MM.1S (cell line): Measurements from ENCODE around the gene PHF21A.
"Not testable (repeated sequence)": the region's sequence is repeated elsewhere in the genome, so short reads cannot be mapped to it uniquely, and the experiment has no call there.

Experiments used
- DNase-seq: peaks from one replicate; pipeline ENCODE4 v3.0.0-alpha.2; 2015
- H2AFZ ChIP-seq: fragments of 300-600 bp; sonication (generic); 2 replicates; pipeline ENCODE4 v1.6.0; 2016; ENCODE audit warnings: antibody characterized with exemption, low read length
- H3F3A ChIP-seq: fragments of 300-600 bp; sonication (generic); 2 replicates; pipeline ENCODE4 v1.6.1; 2016; ENCODE audit warnings: mild to moderate bottlenecking, antibody characterized with exemption, low read length, moderate library complexity, mixed read lengths; ENCODE audit not compliant: insufficient read depth
- H3K27ac ChIP-seq: fragments of 300-600 bp; sonication (generic); 2 replicates; pipeline ENCODE4 v1.5.1; 2016; ENCODE audit warnings: mild to moderate bottlenecking, low read length
- H3K27me3 ChIP-seq: fragments of 300-600 bp; sonication (generic); replicated peaks from 2 replicates; pipeline ENCODE4 v1.6.0; 2016; ENCODE audit warnings: low read length; ENCODE audit not compliant: insufficient read depth
- H3K36me3 ChIP-seq: fragments of 300-600 bp; sonication (generic); replicated peaks from 2 replicates; pipeline ENCODE4 v1.6.1; 2016; ENCODE audit warnings: mild to moderate bottlenecking, low read length, mixed read lengths; ENCODE audit not compliant: insufficient read depth
- H3K4me1 ChIP-seq: fragments of 300-600 bp; sonication (generic); 2 replicates; pipeline ENCODE4 v1.6.1; 2016; ENCODE audit warnings: low read length, mixed read lengths
- H3K4me2 ChIP-seq: fragments of 300-600 bp; sonication (generic); 2 replicates; pipeline ENCODE4 v1.6.0; 2016; ENCODE audit warnings: low read depth, low read length
- H3K4me3 ChIP-seq: fragments of 300-600 bp; sonication (generic); 2 replicates; pipeline ENCODE4 v1.5.1; 2016; ENCODE audit warnings: low read length, mixed read lengths
- H3K79me2 ChIP-seq: fragments of 300-600 bp; sonication (generic); 2 replicates; pipeline ENCODE4 v1.6.1; 2016; ENCODE audit warnings: mixed run types, low read length, mixed read lengths
- H3K9ac ChIP-seq: fragments of 300-600 bp; sonication (generic); 2 replicates; pipeline ENCODE4 v1.6.1; 2016; ENCODE audit warnings: low read length, mixed read lengths
- H3K9me2 ChIP-seq: fragments of 300-600 bp; sonication (generic); replicated peaks from 2 replicates; pipeline ENCODE4 v1.6.1; 2016; ENCODE audit warnings: mild to moderate bottlenecking, low read length, mixed read lengths; ENCODE audit not compliant: insufficient read depth
- H3K9me3 ChIP-seq: fragments of 300-600 bp; sonication (generic); replicated peaks from 2 replicates; pipeline ENCODE4 v1.6.1; 2016; ENCODE audit warnings: mild to moderate bottlenecking, low read length, mixed read lengths; ENCODE audit not compliant: insufficient read depth
- H4K20me1 ChIP-seq: fragments of 300-600 bp; sonication (generic); 2 replicates; pipeline ENCODE4 v1.6.1; 2016; ENCODE audit warnings: mild to moderate bottlenecking, low read length, moderate library complexity, mixed read lengths; ENCODE audit not compliant: insufficient read depth
- EZH2 ChIP-seq: fragments of 300-600 bp; sonication (generic); optimal IDR thresholded peaks from 2 replicates; pipeline ENCODE3; 2017; ENCODE audit warnings: low read depth, mild to moderate bottlenecking, antibody characterized with exemption, low read length, mixed read lengths
- EZH2phosphoT487 ChIP-seq: fragments of 300-600 bp; sonication (generic); IDR thresholded peaks from 2 replicates; pipeline ENCODE4 v1.6.1; 2018; ENCODE audit warnings: antibody characterized with exemption, low read length
- TF ChIP-seq, protein P1 (sequence below): fragments of 300-600 bp; sonication (generic); IDR thresholded peaks from 2 replicates; pipeline ENCODE4 v1.5.1; 2016; ENCODE audit warnings: antibody characterized with exemption, low read length, mixed read lengths

PHF21A gene

DNA sequence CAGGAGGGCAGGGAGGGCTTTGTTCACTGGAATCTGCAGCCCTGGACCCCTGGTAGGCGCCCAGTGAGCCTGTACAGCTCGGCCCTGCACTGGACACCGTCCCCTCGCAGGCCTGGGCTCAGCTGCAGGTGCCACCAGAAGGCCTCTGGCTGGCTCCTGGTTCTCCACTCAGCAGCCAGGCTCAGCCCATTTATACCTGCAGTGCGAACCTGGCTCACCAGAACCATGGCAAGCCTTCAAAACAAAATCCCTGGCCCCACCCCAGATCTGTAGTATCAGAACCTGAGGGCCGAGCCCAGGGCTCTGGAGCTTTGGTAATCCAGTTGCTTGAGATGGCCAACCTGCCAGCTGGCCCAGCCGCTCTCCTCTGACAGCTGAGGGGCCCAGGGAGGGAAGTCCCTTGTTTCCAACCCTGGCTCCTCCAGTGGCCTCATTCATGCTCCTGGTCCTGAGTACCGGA, 213.3 kb downstream of the PHF21A start:
- H3K9me2 ChIP-seq = no peaks in the 10 kb centered on the region
- H4K20me1 ChIP-seq = no peaks in the 10 kb centered on the region
- no peak for DNase-seq
- no peaks in the 10 kb centered on the region for H3K36me3 ChIP-seq
- no peaks in the 10 kb centered on the region for H3K9me3 ChIP-seq
- no peak overlapping the region for H3K27ac ChIP-seq
- no peaks in the 10 kb centered on the region for H3F3A ChIP-seq
- H3K79me2 ChIP-seq = no peaks in the 10 kb centered on the region
- H3K9ac ChIP-seq = no peak overlapping the region
- H3K4me1 ChIP-seq = no peaks in the 10 kb centered on the region
- TF ChIP-seq EZH2 (no peak), EZH2phosphoT487 (no peak)
- TF ChIP-seq, protein P1, sequence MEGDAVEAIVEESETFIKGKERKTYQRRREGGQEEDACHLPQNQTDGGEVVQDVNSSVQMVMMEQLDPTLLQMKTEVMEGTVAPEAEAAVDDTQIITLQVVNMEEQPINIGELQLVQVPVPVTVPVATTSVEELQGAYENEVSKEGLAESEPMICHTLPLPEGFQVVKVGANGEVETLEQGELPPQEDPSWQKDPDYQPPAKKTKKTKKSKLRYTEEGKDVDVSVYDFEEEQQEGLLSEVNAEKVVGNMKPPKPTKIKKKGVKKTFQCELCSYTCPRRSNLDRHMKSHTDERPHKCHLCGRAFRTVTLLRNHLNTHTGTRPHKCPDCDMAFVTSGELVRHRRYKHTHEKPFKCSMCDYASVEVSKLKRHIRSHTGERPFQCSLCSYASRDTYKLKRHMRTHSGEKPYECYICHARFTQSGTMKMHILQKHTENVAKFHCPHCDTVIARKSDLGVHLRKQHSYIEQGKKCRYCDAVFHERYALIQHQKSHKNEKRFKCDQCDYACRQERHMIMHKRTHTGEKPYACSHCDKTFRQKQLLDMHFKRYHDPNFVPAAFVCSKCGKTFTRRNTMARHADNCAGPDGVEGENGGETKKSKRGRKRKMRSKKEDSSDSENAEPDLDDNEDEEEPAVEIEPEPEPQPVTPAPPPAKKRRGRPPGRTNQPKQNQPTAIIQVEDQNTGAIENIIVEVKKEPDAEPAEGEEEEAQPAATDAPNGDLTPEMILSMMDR = no peak
- no peak overlapping the region for H3K4me3 ChIP-seq
- no peak overlapping the region for H3K4me2 ChIP-seq
- H3K27me3 ChIP-seq = peaks cover 5% of the 10 kb centered on the region; the same call in 1 of the 2 replicates
- H2AFZ ChIP-seq = no peak overlapping the region

DNA sequence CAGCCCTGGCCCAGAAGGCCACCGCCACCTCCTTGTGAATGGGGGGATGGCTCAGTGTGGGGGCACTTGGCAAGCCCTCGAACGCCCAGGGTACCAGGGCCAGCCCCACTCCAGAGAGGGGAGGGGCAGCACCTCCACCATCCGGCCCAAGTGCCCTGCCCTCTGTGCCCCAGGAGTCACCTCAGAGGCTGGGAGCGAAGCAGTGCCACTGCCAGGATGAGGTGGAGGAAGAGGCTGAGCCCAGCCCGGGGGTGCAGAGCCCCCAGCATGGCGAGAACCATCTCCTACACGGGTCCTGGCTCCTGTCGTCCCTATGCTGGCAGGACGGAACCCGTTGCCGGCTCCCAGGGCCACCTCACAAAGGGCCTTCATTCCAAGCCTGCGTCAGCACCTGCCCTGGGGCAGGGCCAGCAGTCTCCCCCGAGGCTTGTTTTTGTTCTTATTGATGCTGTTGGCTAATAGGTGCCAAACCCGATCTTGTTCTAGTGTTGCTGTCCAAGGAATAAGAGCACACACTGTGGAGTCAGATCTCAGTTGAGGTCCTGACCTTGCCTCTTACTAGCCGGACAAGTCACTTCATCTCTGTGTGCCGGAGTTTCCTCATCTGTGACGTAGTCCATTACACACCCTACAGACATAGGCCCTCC, 214.2 kb downstream of the PHF21A start, which contains the start of gene FREY1:
FREY1 (minus strand) TSS at position 307 of the 647 bp plus-strand sequence; CDS start at position 281, 26 bp downstream.
- Histone ChIP-seq H3K9me2 (no peaks in the 10 kb centered on the region), H3K9me3 (no peaks in the 10 kb centered on the region), H2AFZ (no peak within 1 kb of the TSS), H4K20me1 (no peaks in the 10 kb centered on the region), H3K4me3 (no peak within 1 kb of the TSS), H3K9ac (no peak within 1 kb of the TSS), H3K79me2 (no peaks in the 10 kb centered on the region), H3K27me3 (peaks cover 9% of the 10 kb centered on the region; the same call in 1 of the 2 replicates), H3K36me3 (no peaks in the 10 kb centered on the region), H3F3A (no peaks in the 10 kb centered on the region), H3K27ac (no peak within 1 kb of the TSS), H3K4me2 (no peak within 1 kb of the TSS), H3K4me1 (no peaks in the 10 kb centered on the region)
- no peak for DNase-seq
- TF ChIP-seq EZH2phosphoT487 = no peak
- no peak for TF ChIP-seq EZH2
- TF ChIP-seq, protein P1 = no peak

DNA sequence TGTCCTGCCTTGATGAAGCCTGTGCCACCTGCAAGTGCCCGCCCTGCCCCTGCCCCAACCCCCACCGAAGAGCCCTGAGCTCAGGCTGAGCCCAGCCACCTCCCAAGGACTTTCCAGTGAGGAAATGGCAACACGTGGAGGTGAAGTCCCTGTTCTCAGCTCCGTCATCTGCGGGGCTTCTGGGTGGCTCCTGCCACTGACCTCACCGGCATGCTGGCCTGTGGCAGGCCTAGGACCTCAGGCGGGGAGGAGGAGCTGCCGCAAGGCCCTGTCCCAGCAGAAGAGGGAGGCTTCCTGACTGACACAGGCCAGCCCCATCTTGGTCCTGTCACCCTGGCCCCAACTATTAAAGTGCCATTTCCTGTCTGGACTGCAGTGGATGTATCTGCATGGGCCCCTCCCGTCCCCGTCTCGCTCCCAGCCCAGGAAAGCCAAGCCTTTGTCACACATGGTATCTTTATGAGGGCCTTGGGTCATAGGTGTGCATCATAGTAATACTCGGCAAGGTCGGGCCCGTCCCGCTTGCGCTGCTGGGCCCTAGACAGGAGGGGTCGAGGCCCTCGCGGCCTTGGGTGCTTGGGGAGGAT, 215.1 kb downstream of the PHF21A start:
- Histone ChIP-seq H2AFZ (no peak overlapping the region), H3K9me3 (no peaks in the 10 kb centered on the region), H3K9ac (no peak overlapping the region), H3K27me3 (peaks cover 17% of the 10 kb centered on the region), H3K79me2 (no peaks in the 10 kb centered on the region), H3F3A (no peaks in the 10 kb centered on the region), H3K4me3 (no peak overlapping the region), H3K36me3 (no peaks in the 10 kb centered on the region), H3K27ac (no peak overlapping the region), H4K20me1 (no peaks in the 10 kb centered on the region), H3K4me2 (no peak overlapping the region), H3K4me1 (no peaks in the 10 kb centered on the region), H3K9me2 (no peaks in the 10 kb centered on the region)
- no peak for DNase-seq
- TF ChIP-seq, protein P1 = no peak
- TF ChIP-seq EZH2 = no peak

DNA sequence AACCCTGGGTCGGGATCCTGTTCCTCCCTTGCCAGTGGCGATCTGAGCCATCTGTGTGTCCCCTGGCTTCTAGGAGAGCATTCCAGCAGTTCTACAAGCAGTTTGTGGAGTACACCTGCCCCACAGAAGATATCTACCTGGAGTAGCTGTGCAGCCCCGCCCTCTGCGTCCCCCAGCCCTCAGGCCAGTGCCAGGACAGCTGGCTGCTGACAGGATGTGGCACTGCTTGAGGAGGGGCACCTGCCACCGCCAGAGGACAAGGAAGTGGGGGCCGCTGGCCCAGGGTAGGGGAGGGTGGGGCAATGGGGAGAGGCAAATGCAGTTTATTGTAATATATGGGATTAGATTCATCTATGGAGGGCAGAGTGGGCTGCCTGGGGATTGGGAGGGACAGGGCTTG, 215.7 kb downstream of the PHF21A start:
- H3K9ac ChIP-seq, H3K9me3 ChIP-seq, H3K9me2 ChIP-seq, H2AFZ ChIP-seq, H3K4me2 ChIP-seq, H3K4me3 ChIP-seq, H3K36me3 ChIP-seq, H3K79me2 ChIP-seq, H3F3A ChIP-seq, H3K4me1 ChIP-seq, H4K20me1 ChIP-seq, H3K27ac ChIP-seq, DNase-seq: not testable (repeated sequence)
- H3K27me3 ChIP-seq = peaks cover 23% of the 10 kb centered on the region
